Sigmoid colon (tissue), 4 donors: Measurements from ENCODE around the gene VPS26A.

Source experiments
- CTCF ChIP-seq, 4 experiments: fragments of 450-650 bp in 3 of 4; fragments of 200-600 bp in 1 of 4; IDR thresholded peaks; one replicate each; pipeline ENCODE4 v1.5.1; 2016 to 2019; ENCODE audit warnings: antibody characterized with exemption in 4 of 4, mild to moderate bottlenecking in 3 of 4, moderate library complexity in 2 of 4
- POLR2A ChIP-seq, 2 donors: fragments of 450-650 bp; IDR thresholded peaks; one replicate each; pipeline ENCODE4 v1.6.1; 2016; ENCODE audit warnings: antibody characterized with exemption in 2 of 2, mild to moderate bottlenecking in 2 of 2, moderate library complexity in 2 of 2
- POLR2AphosphoS5 ChIP-seq, 4 donors: sonication (generic); formaldehyde crosslinking; IDR thresholded peaks; one replicate each; pipeline ENCODE4 v1.6.1; 2017; ENCODE audit warnings: antibody characterized with exemption in 4 of 4

GRCh38 chr10:69107176-69107490 lies 16.8 kb upstream of the VPS26A start:
- TF ChIP-seq CTCF (IDR thresholded peaks at IDR 0.05) (no peak), POLR2A (IDR thresholded peaks at IDR 0.05) (no peak), POLR2AphosphoS5 (IDR thresholded peaks at IDR 0.05) (no peak)
